Measurements from ENCODE around the gene SLC19A1. TPM values are rescaled to one million over a fixed set of nuclear protein-coding genes. Genes with fewer than 3 reads are reported as not detected.
A peak's percentile ranks its signal among the peaks of the same experiment; 100 is the strongest.

SLC19A1 gene
- total RNA-seq, 2 donors from 2014 or later = 5.4 to 8.6 TPM

DNA sequence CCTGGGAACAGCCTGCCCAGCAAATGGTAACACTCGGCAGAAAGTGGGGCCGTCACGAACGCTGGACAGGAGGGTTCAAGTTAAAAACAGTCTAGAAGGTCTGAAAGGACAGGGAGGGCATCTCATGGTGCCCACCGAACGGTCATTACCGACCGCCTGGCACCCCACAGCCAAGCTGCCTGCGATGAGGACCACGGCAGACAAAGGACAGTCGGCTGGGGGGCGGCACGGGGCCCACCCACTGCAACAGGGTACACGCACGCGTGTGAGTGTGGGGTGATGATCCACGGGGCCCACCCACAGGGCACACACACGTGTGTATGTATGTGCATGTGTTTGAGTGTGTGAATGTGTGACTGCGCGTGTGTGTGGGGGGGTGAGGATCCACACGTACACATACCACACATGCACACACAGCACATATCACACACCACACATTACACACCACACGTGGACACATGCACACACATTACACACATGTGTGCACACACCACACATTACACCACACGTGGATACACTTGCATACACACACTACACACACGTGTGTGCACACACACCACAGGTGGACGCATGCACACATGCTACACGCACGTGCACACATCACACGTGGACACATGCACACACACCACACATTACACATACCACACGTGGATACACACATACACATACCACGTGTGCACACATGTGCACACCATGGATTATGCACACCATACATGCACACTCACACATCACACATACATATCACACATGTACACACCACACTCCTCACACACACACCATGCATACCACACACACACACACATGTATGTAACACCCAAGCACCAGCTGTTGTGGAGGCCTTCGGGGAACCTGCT is 63.2 kb downstream of the SLC19A1 start:
- ATAC-seq (no peak), DNase-seq (peak; percentile 25)
- intact Hi-C loops (cut with DNase I) = loop anchor here in 1 of 2 donors (5.0 kb wide), 1 partner anchor 343 kb away; no protein-coding TSS in a partner anchor

DNA sequence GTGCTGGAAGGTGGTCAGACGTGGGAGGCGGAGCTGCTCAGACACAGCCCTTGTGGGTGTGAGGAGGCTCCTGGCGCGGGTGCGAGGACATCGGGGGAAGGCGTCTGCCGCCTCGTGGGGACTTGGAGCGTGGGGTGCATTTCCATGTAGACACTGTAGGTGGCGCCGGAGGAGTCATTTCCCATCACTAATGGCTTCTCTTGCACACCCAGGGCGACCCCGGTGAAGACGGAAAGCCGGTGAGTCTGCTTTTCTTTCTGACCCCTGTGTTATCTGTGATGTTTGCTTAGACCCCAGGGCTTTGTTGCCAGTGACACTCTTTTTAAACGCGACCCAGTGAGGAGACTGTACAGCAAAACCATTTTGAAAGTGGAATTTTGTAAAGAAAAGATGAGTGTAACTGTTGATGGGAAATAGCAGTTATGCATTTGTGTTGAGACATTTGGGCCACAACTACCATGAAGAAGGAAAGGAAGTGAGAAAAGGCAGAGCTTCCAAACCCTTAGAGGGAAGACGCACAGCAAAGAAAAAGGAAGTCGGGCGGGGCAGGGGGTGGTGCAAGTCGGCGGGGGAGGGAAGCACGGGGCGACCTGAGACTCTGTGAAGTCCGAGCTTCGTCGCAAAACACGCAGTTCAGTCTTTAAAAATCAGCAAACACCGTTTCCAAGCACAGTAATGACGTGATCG is 64.0 kb downstream of the SLC19A1 start:
- ATAC-seq (peak; percentile 37 to 64), DNase-seq (peak; percentile 74)
- intact Hi-C loops (cut with DNase I) = loop anchor here in 1 of 2 donors (5.0 kb wide), 1 partner anchor 344 kb away; no protein-coding TSS in a partner anchor

DNA sequence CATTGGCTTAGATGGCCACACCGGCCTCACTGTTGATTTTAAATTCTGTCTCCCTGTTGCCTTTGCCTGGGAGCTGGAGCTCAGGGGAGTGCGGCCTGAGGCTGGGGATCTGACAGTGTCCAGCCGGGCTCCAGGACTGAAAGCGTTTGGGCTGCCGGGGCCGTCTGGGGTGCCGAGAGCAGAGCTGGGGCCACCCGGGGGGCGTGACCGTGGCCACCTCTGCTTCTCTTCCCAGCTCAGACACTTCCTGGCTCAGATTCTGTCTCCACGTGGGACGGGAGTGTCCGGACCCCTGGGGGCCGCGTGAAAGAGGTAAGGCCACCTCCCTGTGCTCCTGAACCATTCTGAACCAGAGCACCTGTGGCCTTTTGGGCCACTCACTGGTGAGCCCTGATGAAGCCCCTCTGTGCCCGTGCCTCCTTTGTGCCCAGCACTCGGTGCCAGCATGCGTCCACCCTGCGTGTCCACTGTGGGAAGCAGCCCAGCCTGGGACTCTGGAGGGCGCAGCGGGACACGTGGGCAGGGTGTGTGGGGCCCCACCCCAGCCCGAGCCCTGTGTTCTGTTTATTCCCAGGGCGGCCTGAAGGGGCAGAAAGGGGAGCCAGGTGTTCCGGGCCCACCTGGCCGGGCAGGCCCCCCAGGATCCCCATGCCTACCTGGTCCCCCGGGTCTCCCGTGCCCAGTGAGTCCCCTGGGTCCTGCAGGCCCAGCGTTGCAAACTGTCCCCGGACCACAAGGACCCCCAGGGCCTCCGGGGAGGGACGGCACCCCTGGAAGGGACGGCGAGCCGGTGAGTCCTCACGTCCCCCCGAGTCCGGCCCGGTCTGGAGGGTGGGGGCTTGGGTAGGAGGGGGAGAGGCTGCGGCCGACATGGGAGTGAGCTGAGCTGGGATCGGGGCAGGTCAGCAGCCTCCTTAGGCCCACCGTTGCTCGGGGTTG is 64.8 kb downstream of the SLC19A1 start:
- DNase-seq = no peak
- ATAC-seq = peak in 1 of 2 donors; percentile 1
- intact Hi-C loops (cut with DNase I) = loop anchor here in 1 of 2 donors (5.0 kb wide), 1 partner anchor 345 kb away; no protein-coding TSS in a partner anchor

DNA sequence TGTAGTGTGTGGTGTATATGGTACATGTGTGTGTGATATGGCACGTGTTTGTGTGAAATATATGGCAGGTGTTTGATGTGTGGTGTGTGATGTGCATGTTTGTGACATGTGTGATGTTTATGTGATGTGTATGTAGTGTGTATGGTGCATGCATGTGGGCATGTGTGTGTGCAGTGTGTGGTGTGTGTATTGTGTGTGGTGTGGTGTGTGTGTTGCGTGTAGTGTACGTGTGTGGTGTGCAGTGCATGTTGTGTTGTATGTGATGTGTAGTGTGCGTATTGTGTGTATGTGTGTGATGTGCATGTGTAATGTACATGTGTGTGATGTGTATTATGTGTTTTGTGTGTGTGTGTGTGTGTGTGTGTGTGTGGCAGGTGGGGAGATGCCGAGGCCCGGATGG is 65.7 kb downstream of the SLC19A1 start:
- ATAC-seq (no peak), DNase-seq (no peak)
- intact Hi-C loops (cut with DNase I) = loop anchor here in 1 of 2 donors (5.0 kb wide), 1 partner anchor 346 kb away; no protein-coding TSS in a partner anchor

DNA sequence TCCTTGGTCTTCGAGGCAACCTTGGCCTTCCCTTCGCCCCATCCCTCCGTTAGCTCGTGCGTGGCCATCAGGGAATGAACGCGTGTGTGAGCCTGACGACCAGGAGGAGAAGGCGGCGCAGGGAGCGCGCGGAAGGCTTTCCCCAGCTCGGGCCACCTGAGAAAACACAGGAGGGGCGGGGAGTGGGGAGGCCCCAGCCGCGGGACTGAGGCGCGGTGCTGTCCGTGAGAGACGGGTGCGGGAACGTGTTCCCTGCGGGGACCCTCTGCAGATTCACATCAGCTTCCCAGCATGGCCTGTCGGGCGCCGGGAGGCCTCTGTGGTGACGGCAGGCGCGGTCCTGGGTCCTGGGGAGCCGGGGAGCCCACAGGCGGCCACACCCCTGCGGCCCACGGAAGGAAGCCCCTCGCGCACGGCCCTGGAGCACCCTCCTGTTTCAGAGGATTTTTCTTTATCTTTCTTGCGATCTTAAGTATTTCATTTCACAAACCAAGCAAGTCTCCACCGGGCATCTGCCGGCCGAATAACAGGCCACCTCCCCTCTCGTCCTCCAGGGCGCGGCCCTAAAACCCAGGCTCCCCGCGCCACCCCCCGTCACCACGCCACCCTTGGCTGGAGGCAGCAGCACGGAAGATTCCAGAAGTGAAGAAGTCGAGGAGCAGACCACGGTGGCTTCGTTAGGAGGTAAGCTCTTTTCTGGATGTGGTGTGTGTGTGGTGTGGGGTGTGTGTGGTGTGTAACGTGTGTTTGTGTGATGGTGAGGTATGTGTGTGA is 66.3 kb downstream of the SLC19A1 start:
- ATAC-seq = no peak
- intact Hi-C loops (cut with DNase I) = loop anchor here in 1 of 2 donors (5.0 kb wide), 1 partner anchor 346 kb away; no protein-coding TSS in a partner anchor
- DNase-seq = no peak

DNA sequence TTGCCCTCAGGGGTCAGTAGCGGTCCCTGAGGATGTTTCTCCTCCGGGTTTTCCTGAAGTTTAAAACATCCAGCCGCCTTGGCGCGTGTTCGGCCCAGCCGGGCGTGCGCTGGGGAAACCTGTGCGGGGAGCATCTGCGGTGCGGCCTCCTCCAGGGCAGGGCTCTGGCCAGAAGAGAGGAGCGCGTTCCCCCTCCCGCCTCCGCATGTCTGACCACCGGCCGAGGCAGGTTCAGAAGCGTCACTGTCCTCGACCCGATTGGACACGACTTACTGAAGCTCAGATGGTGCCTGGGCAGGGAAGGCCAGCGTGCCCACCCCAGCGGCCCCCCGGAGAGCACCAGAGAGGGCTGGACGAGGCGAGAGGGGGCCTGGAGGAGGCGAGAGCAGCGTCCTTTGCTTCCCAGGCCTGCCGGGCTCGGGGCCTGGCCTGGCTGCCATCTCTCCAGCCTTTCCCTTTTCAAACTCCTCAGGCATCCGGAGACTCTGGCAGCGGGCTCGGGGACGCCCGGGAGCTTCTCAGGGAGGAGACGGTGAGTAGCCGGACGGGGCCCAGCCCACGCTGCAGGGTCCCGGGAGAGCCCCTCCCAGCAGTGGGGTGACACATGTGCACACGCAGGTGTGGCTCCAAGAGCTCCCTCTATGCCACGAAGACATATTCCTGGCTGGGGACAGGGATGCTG is 67.1 kb downstream of the SLC19A1 start:
- intact Hi-C loops (cut with DNase I) = loop anchor here in 1 of 2 donors (5.0 kb wide), 1 partner anchor 347 kb away; no protein-coding TSS in a partner anchor

DNA sequence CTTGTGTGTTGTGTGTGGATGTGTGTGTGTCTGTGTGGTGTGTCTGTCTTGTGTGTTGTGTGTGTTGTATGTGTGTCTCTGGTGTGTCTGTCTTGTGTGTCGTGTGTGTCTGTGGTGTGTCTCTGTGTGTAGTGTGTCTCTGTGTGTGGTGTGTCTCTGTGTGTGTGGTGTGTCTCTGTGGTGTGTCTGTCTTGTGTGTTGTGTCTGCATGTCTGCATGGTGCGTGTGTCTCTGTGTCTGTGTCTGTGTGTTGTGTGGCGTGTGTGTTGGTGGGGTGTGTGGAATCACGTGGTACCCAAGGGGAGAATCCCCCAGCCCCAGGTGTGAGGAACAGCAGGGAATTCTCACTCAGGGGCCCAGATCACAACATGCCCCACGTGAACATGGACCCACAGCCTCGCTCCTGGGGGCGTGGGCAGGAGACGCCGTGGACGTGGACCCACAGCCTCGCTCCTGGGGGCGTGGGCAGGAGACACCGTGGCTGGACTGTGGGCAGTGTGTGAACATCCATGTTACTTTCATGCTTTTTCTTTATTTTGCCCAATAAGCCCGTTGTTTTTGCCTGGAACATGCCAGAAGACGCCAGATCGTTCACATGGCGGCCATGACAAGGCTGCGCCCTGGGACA is 67.8 kb downstream of the SLC19A1 start:
- ATAC-seq (no peak), DNase-seq (no peak)

More for the DNA sequence above, 67.1 kb downstream of the SLC19A1 start:
- no peak for ATAC-seq
- no peak for DNase-seq

DNA sequence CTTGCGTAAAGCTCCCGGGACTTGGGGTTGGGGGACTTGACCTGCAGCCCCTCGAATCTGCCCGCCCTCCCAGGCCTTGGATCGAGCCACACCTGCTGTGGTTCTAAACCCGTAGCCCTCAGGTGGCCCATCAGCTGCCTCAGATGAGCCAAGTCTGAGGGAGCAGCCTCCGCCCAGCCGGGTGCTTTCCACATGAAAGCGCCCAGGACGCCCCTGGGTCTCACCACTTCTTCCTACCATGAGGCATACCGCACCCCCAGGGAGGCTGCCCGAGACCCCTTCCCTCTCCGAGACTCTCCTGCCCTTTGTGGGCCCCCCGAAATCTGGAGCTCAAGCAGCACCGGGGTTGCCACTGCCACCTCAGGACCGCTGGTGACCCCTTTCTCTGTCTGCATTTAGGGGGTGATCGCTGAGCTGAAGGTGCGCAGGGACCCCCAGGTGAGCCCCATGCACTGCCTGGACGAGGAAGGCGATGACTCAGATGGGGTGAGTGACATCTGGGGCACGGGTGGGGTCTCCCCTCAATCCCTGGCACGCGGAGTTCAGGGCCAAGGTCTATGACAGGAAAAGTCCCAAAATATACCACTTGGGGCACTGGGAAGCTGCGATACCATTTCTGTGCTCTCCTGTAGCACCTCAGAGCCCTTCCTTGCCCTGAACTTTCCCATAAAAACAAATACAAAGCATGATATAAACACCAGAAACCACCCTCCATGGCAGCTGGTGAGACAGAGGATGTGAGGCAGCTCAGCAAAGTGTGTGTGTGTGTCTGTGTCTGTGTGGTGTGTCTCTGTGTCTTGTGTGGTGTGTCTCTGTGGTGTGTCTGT is 68.5 kb downstream of the SLC19A1 start:
- intact Hi-C loops (cut with DNase I) = no loop called here
- ATAC-seq (no peak), DNase-seq (no peak)

More for the DNA sequence above, 67.8 kb downstream of the SLC19A1 start:
- intact Hi-C loops (cut with DNase I) = no loop called here

DNA sequence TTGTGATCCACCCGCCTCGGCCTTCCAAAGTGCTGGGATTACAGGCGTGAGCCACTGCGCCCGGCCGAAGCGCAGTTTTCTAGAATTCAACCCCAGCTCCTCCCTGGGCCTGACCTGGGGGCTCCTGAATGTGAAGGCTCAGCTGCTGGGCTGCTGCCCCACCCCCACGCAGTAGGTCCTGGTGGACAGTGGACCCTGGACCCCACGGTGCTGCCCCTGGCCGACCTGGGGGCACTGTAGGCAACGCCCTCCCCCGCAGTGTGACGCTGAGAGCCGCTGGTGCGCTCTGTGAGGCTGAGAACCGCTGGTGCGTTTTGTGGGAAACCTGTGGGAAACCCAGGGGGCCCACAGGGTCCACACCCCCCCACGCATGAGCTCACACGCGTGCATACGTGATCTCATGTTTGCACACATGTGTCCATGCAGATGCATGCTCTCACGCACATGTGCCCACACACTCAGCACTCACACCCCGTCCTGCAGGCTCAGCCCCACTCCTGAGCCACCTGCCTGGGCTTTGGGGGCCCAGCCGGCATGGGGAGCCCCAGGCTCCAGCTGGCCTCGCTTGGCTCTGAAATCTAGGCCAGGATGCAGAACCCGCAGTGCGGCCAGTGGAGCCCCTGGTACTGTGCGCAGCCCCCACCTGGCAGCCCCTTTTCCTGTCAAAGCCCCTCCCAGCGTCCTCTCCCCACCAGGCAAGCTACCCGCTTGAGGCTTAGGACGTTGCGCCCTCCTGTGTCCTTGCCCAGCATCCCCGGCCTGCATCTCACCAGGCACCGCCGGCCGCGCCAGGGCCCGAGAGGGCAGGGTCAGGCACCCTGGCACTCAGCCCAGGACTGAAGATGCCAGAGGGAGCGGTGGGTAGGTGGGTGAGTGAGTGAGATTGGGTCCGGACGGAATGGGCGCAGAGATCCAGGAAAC is 69.5 kb downstream of the SLC19A1 start:
- DNase-seq = no peak

DNA sequence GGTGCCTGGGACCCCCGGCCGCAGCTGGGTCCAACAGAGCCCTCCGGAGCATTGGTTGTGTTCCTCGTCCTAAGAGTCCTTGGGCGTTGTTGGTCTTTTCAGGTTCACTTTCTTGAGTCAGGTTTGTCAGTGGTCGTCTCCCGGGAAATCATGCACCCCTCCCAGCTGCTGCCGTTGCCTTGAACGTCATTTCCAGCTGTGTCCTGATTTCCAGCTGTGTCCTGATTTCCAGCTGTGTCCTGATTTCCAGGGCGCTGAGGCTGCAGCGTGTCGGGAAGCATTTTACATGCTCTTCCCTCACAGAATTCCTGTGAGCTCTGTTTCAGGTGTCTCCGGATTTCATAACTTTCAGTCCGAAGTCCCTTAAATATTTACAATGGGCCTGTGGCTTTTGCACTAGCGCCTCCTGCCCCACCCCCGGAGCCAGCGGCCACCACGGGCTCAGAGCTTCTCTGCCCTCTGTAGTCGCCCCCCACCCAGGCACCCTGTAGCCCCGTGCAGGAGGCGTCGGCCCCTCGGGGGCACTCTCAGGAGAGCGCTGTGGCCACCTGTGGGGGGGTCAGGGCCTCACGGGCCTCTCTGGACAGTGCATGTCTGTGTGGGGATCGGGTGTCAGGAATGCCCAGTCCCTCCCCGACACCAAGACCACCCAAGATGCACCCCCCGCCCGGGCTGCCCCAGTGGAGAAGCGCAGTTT is 70.6 kb downstream of the SLC19A1 start:
- ATAC-seq = peak; percentile 42 to 51
- DNase-seq = peak; percentile 57
- intact Hi-C loops (cut with DNase I) = no loop called here

More for the DNA sequence above, 69.5 kb downstream of the SLC19A1 start:
- ATAC-seq = no peak
- intact Hi-C loops (cut with DNase I) = no loop called here

DNA sequence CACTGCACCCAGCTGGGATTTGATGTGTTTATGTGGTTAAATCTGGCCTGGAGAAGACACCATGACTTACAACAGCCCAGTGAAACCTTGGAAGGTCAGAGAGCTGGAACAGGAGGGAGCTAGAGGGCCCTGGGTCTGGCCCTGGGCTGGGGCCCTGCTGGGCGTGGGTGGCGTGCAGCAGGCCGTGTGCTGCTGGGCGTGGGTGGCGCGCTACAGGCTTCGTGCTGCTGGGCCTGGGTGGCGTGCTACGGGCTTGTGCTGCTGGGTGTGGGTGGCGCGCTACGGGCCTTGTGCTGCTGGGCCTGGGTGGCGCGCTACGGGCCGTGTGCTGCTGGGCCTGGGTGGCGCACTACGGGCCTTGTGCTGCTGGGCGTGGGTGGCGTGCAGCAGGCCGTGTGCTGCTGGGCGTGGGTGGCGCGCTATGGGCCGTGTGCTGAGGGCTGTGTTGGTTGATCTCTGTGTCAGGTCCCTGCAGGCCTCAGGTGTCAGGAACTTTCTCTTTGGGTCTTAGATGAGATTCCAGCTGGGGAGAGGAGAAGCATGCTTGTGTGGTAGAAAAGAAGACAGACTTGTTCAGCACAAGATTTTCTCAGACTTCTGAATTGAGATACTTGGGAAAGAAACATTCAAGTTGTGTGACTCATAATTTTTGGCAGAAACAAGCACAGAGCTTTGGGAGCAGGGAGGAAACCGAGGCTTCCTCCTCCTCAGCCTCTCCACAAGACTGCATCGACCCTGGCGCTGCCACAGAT is 71.3 kb downstream of the SLC19A1 start:
- DNase-seq = peak; percentile 54
- peak; percentile 61 to 65 for ATAC-seq
- intact Hi-C loops (cut with DNase I) = no loop called here

DNA sequence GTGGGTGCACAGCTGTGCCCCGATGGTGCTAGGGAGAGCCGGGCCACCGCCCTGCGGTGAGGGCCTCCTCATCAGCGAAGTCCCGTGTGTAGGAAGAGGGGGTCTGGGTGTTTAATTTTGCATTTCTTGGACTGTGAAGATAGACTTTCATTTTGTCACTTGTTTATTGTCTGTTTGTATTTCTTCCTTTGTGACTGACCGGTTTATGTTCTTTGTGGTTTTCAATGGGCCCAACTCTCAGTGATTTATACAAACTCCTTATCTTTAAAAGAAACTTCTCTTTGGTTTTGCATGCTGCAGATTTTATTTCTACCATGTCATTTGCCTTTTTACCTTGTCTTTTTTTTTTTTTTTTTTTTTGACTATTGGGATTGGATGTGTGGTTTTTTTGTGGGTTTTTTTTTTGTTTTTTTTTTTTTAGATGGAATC is 72.1 kb downstream of the SLC19A1 start:
- intact Hi-C loops (cut with DNase I) = no loop called here
- ATAC-seq (no peak), DNase-seq (no peak)

DNA sequence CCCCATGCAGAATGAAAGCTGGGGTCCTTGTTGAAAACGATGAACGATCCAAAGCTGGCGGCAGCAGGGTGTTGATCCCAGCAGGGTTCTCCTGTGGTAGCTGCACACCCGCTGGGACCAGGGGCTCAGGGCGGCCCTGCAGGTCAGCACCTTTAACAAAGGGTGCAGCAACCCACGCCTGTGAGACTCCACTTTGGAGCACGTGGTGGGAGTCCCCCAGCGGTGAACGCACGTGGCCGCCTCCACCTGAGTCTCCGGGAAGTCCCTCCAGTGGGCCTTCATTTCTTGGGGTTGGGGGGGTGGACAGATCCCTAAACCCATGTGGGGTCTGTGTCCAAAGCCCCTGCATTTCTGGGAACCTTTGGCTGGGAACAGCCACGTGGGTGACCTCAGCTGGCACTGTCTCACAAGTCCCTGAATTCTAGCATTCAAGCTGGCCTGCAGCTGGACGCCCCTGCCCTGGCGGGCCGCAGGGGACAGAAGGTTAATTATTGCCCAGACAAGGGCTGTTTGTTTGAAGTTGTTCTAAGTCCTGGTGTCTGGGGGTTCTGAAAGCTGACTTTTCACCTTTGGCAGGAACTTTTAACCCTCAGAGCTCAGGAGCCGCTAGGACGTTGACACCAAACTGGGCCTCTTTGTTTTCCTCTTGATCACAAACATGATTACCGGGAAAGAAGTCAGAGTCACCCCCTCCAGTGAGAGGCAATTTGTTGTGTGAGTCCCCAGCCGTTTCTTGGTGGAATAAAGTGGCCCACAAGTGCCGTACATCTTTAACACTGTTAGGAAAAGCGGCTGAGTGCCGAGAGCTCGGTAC is 72.8 kb downstream of the SLC19A1 start:
- intact Hi-C loops (cut with DNase I) = no loop called here
- DNase-seq = peak; percentile 31
- ATAC-seq = no peak

All from left cardiac atrium (tissue), 4 donors.